Right lobe of liver (tissue), 6 donors: ENCODE results near the gene COG3. TPM values are rescaled to one million over a fixed set of nuclear protein-coding genes. Genes with fewer than 3 reads are reported as not detected.

Source experiments
- ATAC-seq, 4 donors: fragments of 200-7000 bp; cut with Tn5 transposase; one replicate each; pipeline ENCODE4 v1.9.1; 2020; ENCODE audit warnings: mild to moderate bottlenecking in 4 of 4, moderate library complexity in 4 of 4
- DNase-seq, 3 donors: peaks; one replicate each; pipeline ENCODE4 v3.0.0-alpha.2; 2020
- H3K27ac ChIP-seq, 3 donors: fragments of 200-600 bp; one replicate each; pipeline ENCODE4 v1.8.0; 2022
- H3K27me3 ChIP-seq, 2 donors: fragments of 200-600 bp; one replicate each; pipeline ENCODE4 v1.8.0; 2022
- H3K36me3 ChIP-seq, 4 donors: fragments of 200-600 bp; sonication (generic) in 1 of 4; one replicate each; pipeline versions ENCODE4 v1.5.1 to v1.8.0; 2017 to 2022; ENCODE audit warnings: control low read depth in 1 of 4
- H3K4me1 ChIP-seq, 4 donors: fragments of 200-600 bp; sonication (generic) in 1 of 4; one replicate each; pipeline versions ENCODE4 v1.5.1 to v1.8.0; 2017 to 2022; ENCODE audit warnings: control low read depth in 1 of 4
- H3K4me3 ChIP-seq, 3 donors: fragments of 200-600 bp; one replicate each; pipeline ENCODE4 v1.8.0; 2022
- H3K9me3 ChIP-seq, 4 donors: fragments of 200-600 bp; sonication (generic) in 1 of 4; one replicate each; pipeline versions ENCODE4 v1.5.1 to v1.8.0; 2017 to 2022; ENCODE audit warnings: control low read depth in 1 of 4
- POLR2A ChIP-seq: fragments of 450-650 bp; IDR thresholded peaks from one replicate; pipeline ENCODE4 v1.6.1; 2017; ENCODE audit warnings: antibody characterized with exemption, mild to moderate bottlenecking
- WGBS: methylation state at CpG from one replicate; pipeline ENCODE4 v1.1.6; 2018; ENCODE audit warnings: low coverage, low lambda C conversion rate; ENCODE audit not compliant: insufficient coverage; ENCODE audit errors: missing lambda C conversion rate; 5-methylcytosine and 5-hydroxymethylcytosine counted together
- intact Hi-C, 2 donors: fragments of 100-400 bp; cut with DNase I; formaldehyde crosslinking; loops; one replicate each; pipeline versions ENCODE4 v1.11.2 to v1.14.1; 2022
- total RNA-seq, 6 experiments: library from RNA; depleted of rRNA in 2 of 6; stranded (reverse); fragments of >200 nt in 2 of 6; fragmentation: NEBNext Ultra II Directional in 3 of 6; extraction: Animal tissue kit (Norgen Biotek cat#: 25700) in 3 of 6; gene quantifications; one replicate each; pipeline versions ENCODE4 v1.1.0 to v1.2.4, GENCODE V29; 2016 to 2023
- TF ChIP-seq, protein P1 (sequence below), 4 donors: fragments of 200-600 bp in 3 of 4; fragments of 450-650 bp in 1 of 4; IDR thresholded peaks; one replicate each; pipeline versions ENCODE4 v1.5.1 to v1.8.0; 2016 to 2022; ENCODE audit warnings: antibody characterized with exemption in 4 of 4, mild to moderate bottlenecking in 2 of 4
- donor health status: DM: no; HTN: yes; CAD: no.
- donor health status: DM: no; HTN: no; CAD: no.
- donor health status: DM: no; HTN: no; CAD: no.
- donor health status: DM: no; HTN: yes; CAD: no.
- donor health status: DM: no; HTN: yes; CAD: no.

COG3 gene
- total RNA-seq, 6 experiments from 2014 or later, result 18.9 to 66.3 (median 36.8) TPM

DNA sequence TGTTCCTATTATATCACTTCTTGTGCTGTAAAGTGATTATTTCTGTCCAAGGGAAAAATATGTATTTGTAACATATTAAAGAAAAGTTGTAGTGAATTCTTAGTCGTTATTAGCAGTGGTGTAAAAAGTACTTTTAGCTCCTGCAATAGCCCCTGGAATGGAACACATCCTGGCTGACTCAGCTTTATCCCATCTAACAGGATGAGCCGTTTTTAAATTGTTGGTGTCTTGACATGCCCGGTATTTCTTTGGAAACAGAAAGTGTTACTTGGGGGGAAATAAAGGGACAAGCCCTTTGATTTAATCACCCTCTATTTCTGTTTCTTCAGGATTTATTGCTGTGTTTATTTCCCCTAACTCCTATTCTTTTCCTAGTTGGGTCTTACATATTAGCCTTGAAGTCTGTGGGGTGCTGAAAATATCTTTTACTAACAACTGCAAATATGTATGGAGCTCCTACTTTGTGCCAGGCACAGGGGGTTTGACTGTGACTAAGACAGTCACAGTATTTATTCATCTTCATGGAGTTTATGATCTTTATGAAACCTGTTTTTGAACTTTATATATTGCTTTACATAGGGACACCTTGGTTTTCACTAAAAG lies 17.9 kb downstream of the COG3 start:
- Histone ChIP-seq H3K27ac (no peak overlapping the region), H3K9me3 (no peaks in the 10 kb centered on the region), H3K36me3 (peaks cover 0 to 69% (median 36%) of the 10 kb centered on the region in 4 donors), H3K4me1 (no peaks in the 10 kb centered on the region), H3K27me3 (no peaks in the 10 kb centered on the region), H3K4me3 (no peak overlapping the region)
- ATAC-seq, result peak in 3 of 4 donors; percentile 27 to 52 (median 41)
- intact Hi-C loops, result no loop called here
- no peak for TF ChIP-seq POLR2A
- TF ChIP-seq, protein P1, sequence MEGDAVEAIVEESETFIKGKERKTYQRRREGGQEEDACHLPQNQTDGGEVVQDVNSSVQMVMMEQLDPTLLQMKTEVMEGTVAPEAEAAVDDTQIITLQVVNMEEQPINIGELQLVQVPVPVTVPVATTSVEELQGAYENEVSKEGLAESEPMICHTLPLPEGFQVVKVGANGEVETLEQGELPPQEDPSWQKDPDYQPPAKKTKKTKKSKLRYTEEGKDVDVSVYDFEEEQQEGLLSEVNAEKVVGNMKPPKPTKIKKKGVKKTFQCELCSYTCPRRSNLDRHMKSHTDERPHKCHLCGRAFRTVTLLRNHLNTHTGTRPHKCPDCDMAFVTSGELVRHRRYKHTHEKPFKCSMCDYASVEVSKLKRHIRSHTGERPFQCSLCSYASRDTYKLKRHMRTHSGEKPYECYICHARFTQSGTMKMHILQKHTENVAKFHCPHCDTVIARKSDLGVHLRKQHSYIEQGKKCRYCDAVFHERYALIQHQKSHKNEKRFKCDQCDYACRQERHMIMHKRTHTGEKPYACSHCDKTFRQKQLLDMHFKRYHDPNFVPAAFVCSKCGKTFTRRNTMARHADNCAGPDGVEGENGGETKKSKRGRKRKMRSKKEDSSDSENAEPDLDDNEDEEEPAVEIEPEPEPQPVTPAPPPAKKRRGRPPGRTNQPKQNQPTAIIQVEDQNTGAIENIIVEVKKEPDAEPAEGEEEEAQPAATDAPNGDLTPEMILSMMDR (IDR thresholded peaks at IDR 0.05), result no peak
- DNase-seq, result no peak
- 59% methylated on average over 3 of the region's 3 CpGs for WGBS

DNA sequence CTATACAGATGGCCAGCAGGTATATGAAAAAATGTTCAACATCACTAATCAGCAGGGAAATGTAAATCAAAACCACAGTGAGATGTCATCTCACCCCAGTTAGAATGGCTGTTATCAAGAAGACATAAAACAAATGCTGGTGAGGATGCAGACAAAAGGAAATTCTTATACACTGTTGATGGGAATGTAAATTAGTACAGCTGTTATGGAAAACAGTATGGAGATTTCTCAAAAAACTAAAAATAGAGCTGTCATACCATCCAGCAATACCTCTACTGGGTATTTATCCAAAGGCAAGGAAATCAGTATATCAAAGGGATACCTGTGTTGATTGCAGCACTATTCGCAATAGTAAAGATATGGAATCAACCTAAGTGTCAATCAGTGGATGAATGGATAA lies 22.9 kb downstream of the COG3 start:
- DNase-seq (no peak), ATAC-seq (no peak)
- no peaks in the 10 kb centered on the region for H3K4me1 ChIP-seq
- no peak overlapping the region for H3K27ac ChIP-seq
- H3K9me3 ChIP-seq, result no peaks in the 10 kb centered on the region
- intact Hi-C loops, result no loop called here
- H3K4me3 ChIP-seq, result no peak overlapping the region
- 100% methylated on average over 1 of the region's 1 CpG for WGBS
- TF ChIP-seq, protein P1 (IDR thresholded peaks at IDR 0.05), result no peak
- TF ChIP-seq POLR2A, result no peak
- peaks cover 0 to 56% (median 33%) of the 10 kb centered on the region in 4 donors for H3K36me3 ChIP-seq
- no peaks in the 10 kb centered on the region for H3K27me3 ChIP-seq

DNA sequence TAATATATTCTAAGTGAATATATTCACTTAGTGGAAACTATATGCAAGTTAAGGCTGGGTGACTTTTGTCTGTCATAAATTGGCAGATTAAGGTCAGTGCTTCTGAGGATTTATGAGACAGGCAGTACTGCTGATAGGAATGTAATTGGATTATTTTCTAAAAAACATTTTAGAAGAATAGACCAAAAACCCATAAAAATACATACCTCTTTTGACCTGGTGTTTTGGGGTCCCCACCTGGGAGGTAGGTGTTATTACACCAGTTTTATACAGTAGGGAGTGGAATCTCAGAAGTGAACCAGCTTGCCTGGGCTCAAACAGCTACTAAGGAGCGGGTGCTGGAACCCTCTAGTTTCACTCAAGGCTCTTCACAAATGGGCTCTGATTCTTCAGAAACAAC lies 25.3 kb downstream of the COG3 start:
- no peaks in the 10 kb centered on the region for H3K4me1 ChIP-seq
- H3K9me3 ChIP-seq, result no peaks in the 10 kb centered on the region
- H3K4me3 ChIP-seq, result no peak overlapping the region
- H3K36me3 ChIP-seq, result peaks cover 0 to 55% (median 28%) of the 10 kb centered on the region in 4 donors
- intact Hi-C loops, result no loop called here
- WGBS, result 100% methylated on average over 1 of the region's 1 CpG
- DNase-seq (no peak), ATAC-seq (peak; percentile 46 to 66 (median 60))
- TF ChIP-seq, protein P1 (IDR thresholded peaks at IDR 0.05), result peak in 3 of 4 donors; percentile 17 to 35 (median 17)
- TF ChIP-seq POLR2A, result no peak
- H3K27me3 ChIP-seq, result no peaks in the 10 kb centered on the region
- H3K27ac ChIP-seq, result no peak overlapping the region

DNA sequence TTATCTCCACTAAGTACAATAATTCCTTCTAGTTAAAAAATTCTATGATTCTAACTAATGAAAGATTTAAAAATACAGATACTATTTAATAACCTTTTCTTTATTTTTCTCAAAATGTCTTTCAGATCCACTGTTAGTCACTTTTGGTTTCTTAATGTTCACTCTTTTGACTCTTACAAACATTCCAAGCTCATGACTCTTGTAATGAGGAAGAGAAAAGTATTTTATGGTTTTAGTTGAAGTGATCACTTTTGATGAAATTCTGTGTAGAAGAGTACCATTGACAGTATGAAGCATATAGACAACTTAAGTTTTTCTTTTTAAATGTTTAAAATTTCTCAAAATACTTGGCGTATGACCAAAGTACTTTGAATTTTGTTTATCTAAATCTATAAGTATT lies 27.8 kb downstream of the COG3 start:
- DNase-seq (no peak), ATAC-seq (no peak)
- Histone ChIP-seq H3K9me3 (no peaks in the 10 kb centered on the region), H3K27ac (no peak overlapping the region), H3K36me3 (peaks cover 0 to 66% (median 33%) of the 10 kb centered on the region in 4 donors), H3K27me3 (no peaks in the 10 kb centered on the region), H3K4me1 (no peaks in the 10 kb centered on the region), H3K4me3 (no peak overlapping the region)
- TF ChIP-seq, protein P1 (IDR thresholded peaks at IDR 0.05), result no peak
- no peak for TF ChIP-seq POLR2A
- WGBS, result 91% methylated on average over 1 of the region's 1 CpG
- intact Hi-C loops, result no loop called here
